Measurements from ENCODE around the gene CDS2.

DNA sequence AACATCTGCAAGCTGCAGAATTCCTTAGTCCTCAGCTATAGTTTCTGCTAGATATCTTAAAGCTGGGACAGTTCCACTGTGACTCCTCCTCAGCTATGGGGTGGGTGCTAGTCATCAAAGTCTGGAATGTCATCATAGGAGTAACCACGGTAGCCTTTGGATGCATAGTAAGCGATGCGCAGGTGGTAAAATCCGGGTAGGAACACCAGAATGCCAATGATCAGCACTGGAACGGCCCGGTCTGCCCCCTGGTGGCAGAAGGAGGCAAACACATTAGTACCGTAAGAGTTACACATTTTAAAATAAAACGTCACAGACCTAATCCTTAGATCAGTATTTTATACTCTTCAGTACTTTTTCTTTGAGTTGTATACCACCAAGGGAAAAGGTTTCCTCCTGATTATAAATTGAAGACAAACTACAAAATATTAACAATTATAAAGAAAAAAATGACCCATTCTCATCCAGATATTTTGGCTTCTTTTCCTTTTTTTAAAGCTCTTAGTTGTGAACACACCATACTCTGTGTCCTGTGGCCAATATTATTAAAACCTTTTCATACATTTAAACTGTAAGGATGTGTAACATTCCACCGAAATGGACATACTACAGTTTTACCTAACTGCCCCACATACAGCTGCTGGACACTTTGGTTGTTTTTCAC, 26.0 kb upstream of the CDS2 start:
- TF ChIP-seq, protein P1, sequence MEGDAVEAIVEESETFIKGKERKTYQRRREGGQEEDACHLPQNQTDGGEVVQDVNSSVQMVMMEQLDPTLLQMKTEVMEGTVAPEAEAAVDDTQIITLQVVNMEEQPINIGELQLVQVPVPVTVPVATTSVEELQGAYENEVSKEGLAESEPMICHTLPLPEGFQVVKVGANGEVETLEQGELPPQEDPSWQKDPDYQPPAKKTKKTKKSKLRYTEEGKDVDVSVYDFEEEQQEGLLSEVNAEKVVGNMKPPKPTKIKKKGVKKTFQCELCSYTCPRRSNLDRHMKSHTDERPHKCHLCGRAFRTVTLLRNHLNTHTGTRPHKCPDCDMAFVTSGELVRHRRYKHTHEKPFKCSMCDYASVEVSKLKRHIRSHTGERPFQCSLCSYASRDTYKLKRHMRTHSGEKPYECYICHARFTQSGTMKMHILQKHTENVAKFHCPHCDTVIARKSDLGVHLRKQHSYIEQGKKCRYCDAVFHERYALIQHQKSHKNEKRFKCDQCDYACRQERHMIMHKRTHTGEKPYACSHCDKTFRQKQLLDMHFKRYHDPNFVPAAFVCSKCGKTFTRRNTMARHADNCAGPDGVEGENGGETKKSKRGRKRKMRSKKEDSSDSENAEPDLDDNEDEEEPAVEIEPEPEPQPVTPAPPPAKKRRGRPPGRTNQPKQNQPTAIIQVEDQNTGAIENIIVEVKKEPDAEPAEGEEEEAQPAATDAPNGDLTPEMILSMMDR (IDR thresholded peaks at IDR 0.05; ENCODE audit: insufficient read depth, low read length, poor library complexity, severe bottlenecking), result peak; percentile 75
- TF ChIP-seq EZH2phosphoT487 (conservative IDR thresholded peaks at IDR 0.05; ENCODE audit: low read length), result no peak
